NCI-H226 (cell line): ENCODE results near the gene CEP250.

Experiments used
- DNase-seq: peaks from one replicate; pipeline ENCODE4 v3.0.0-alpha.2; 2015

The CEP250 gene

GRCh38 chr20:35563834-35564233 is 108.4 kb downstream of the CEP250 start:
- DNase-seq: no peak

DNA sequence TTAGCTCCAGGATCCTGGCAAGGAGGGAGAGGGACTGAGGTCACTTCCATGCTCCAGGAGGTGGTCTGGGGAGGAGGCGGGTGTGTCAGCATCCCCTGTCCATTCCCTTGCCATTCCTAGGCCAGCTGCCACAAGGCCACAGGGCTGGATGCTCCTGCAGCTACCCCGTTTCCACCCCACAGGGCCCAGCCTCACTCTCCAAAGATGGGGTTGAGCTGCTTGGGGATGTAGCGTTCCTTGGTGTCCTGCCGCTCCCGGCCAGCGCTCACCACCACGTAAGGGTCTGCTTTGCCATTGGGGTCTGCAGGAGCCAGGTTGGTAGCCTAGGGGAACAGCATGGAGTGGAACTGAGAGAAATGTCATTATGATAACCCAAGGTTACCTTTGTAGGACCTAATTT is 109.5 kb downstream of the CEP250 start:
- no peak for DNase-seq

DNA sequence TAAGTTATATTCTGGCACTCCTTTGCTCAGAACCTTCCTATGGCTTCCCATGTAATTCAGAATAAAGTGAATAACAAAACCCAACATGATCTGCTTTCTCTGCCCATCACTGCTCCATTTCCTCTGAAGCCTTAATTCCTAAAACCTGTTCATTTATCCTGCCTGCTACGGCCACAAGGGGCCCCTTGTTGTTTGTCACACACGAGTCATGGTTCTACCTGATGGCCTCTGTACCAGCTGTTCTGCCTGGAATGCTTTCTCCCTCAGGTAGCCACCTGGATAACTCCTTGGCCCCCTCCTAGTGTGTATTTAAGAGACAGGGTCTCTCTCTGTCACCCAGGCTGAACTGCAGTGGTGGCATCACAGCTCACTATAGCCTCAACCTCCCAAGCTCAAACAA is 113.2 kb downstream of the CEP250 start:
- DNase-seq: no peak
